ENCODE measurements around the gene FGFBP2.

FGFBP2 gene

GRCh38 chr4:16000708-16001483, 37.9 kb upstream of the FGFBP2 start:
- no peak for TF ChIP-seq CTCF (IDR thresholded peaks at IDR 0.05; ENCODE audit: extremely low read depth, missing control alignments)
- no peak for DNase-seq (ENCODE audit: low spot score)

- no peak for TF ChIP-seq CTCF (IDR thresholded peaks at IDR 0.05; ENCODE audit: extremely low read depth, missing control alignments)
Measured at GRCh38 chr4:15996773-15997172, 33.8 kb upstream of the FGFBP2 start.

GRCh38 chr4:15995826-15996225, 32.9 kb upstream of the FGFBP2 start:
- no peak for DNase-seq (ENCODE audit: low spot score)
- TF ChIP-seq CTCF (IDR thresholded peaks at IDR 0.05; ENCODE audit: extremely low read depth, missing control alignments) = no peak

More at GRCh38 chr4:15996773-15997172, 33.8 kb upstream of the FGFBP2 start:
- no peak for DNase-seq (ENCODE audit: low spot score)

- no peak for TF ChIP-seq CTCF (IDR thresholded peaks at IDR 0.05; ENCODE audit: extremely low read depth, missing control alignments)
- no peak for DNase-seq (ENCODE audit: low spot score)
Measured at GRCh38 chr4:15992167-15992485, 29.2 kb upstream of the FGFBP2 start.

- no peak for TF ChIP-seq CTCF (IDR thresholded peaks at IDR 0.05; ENCODE audit: extremely low read depth, missing control alignments)
Measured at GRCh38 chr4:15990570-15991285, 27.8 kb upstream of the FGFBP2 start.

GRCh38 chr4:15989424-15989823, 26.4 kb upstream of the FGFBP2 start:
- no peak for TF ChIP-seq CTCF (IDR thresholded peaks at IDR 0.05; ENCODE audit: extremely low read depth, missing control alignments)
- no peak for DNase-seq (ENCODE audit: low spot score)

More at GRCh38 chr4:15990570-15991285, 27.8 kb upstream of the FGFBP2 start:
- DNase-seq (ENCODE audit: low spot score) = no peak

- no peak for DNase-seq (ENCODE audit: low spot score)
- no peak for TF ChIP-seq CTCF (IDR thresholded peaks at IDR 0.05; ENCODE audit: extremely low read depth, missing control alignments)
Measured at GRCh38 chr4:15988222-15988621, 25.2 kb upstream of the FGFBP2 start.

Data from GM20000 (cell line).